ENCODE results near the gene ABCD3.

The ABCD3 gene

GRCh38 chr1:94553323-94553730 lies 135.1 kb downstream of the ABCD3 start:
- no peak for TF ChIP-seq CTCF (IDR thresholded peaks at IDR 0.05)
- H3K9me3 Mint-ChIP-seq = no peaks in the 10 kb centered on the region
- peak overlapping the region; percentile 54 for H3K4me3 Mint-ChIP-seq
- H3K27me3 Mint-ChIP-seq (ENCODE audit: low read depth, poor library complexity) = no peaks in the 10 kb centered on the region
- peak overlapping the region; percentile 93 for H3K27ac Mint-ChIP-seq
- H3K4me1 Mint-ChIP-seq = peaks cover 62% of the 10 kb centered on the region
- DNase-seq = peak; percentile 24
- H3K36me3 Mint-ChIP-seq (ENCODE audit: low read depth) = no peaks in the 10 kb centered on the region

GRCh38 chr1:94553931-94554330 lies 135.7 kb downstream of the ABCD3 start:
- DNase-seq = no peak
- H3K9me3 Mint-ChIP-seq = no peaks in the 10 kb centered on the region
- H3K36me3 Mint-ChIP-seq (ENCODE audit: low read depth) = no peaks in the 10 kb centered on the region
- H3K4me1 Mint-ChIP-seq = peaks cover 62% of the 10 kb centered on the region
- TF ChIP-seq CTCF (IDR thresholded peaks at IDR 0.05) = no peak
- H3K27ac Mint-ChIP-seq = peak overlapping the region; percentile 70
- no peak overlapping the region for H3K4me3 Mint-ChIP-seq
- H3K27me3 Mint-ChIP-seq (ENCODE audit: low read depth, poor library complexity) = no peaks in the 10 kb centered on the region

- H3K27ac Mint-ChIP-seq = no peak overlapping the region
- DNase-seq = no peak
- H3K4me1 Mint-ChIP-seq = peaks cover 61% of the 10 kb centered on the region
- no peaks in the 10 kb centered on the region for H3K27me3 Mint-ChIP-seq (ENCODE audit: low read depth, poor library complexity)
- no peaks in the 10 kb centered on the region for H3K9me3 Mint-ChIP-seq
- H3K4me3 Mint-ChIP-seq = no peak overlapping the region
- no peaks in the 10 kb centered on the region for H3K36me3 Mint-ChIP-seq (ENCODE audit: low read depth)
- no peak for TF ChIP-seq CTCF (IDR thresholded peaks at IDR 0.05)
Observed at GRCh38 chr1:94554580-94554979, 136.4 kb downstream of the ABCD3 start.

GRCh38 chr1:94555091-94555490 lies 136.9 kb downstream of the ABCD3 start:
- Mint-ChIP-seq H3K27me3 (ENCODE audit: low read depth, poor library complexity) (no peaks in the 10 kb centered on the region), H3K27ac (no peak overlapping the region), H3K9me3 (no peaks in the 10 kb centered on the region), H3K36me3 (ENCODE audit: low read depth) (no peaks in the 10 kb centered on the region), H3K4me3 (no peak overlapping the region), H3K4me1 (peaks cover 55% of the 10 kb centered on the region)
- TF ChIP-seq CTCF (IDR thresholded peaks at IDR 0.05) = no peak
- no peak for DNase-seq

- Mint-ChIP-seq H3K4me3 (no peak overlapping the region), H3K4me1 (peaks cover 17% of the 10 kb centered on the region), H3K9me3 (peaks cover 12% of the 10 kb centered on the region), H3K27me3 (ENCODE audit: low read depth, poor library complexity) (peaks cover 2% of the 10 kb centered on the region), H3K36me3 (ENCODE audit: low read depth) (no peaks in the 10 kb centered on the region), H3K27ac (no peak overlapping the region)
- no peak for TF ChIP-seq CTCF (IDR thresholded peaks at IDR 0.05)
- no peak for DNase-seq
Observed at GRCh38 chr1:94559921-94560320, 141.7 kb downstream of the ABCD3 start.

- Mint-ChIP-seq H3K36me3 (ENCODE audit: low read depth) (no peaks in the 10 kb centered on the region), H3K4me1 (peaks cover 13% of the 10 kb centered on the region), H3K4me3 (no peak overlapping the region), H3K9me3 (peaks cover 12% of the 10 kb centered on the region), H3K27me3 (ENCODE audit: low read depth, poor library complexity) (peaks cover 2% of the 10 kb centered on the region), H3K27ac (no peak overlapping the region)
- no peak for DNase-seq
- no peak for TF ChIP-seq CTCF (IDR thresholded peaks at IDR 0.05)
Observed at GRCh38 chr1:94560333-94560732, 142.1 kb downstream of the ABCD3 start.

All from nephron progenitor cell (in vitro differentiated cells).